ENCODE data around the gene RYR1. TPM values are rescaled to one million over a fixed set of nuclear protein-coding genes. Genes with fewer than 3 reads are reported as not detected.
"Not testable (repeated sequence)": the region's sequence is repeated elsewhere in the genome, so short reads cannot be mapped to it uniquely, and the experiment has no call there.

The RYR1 gene
- total RNA-seq, 1 donor from 2014 or later, result 8.7 TPM

GRCh38 chr19:38564981-38565690 is 131.6 kb downstream of the RYR1 start:
- peak overlapping the region; percentile 56 for H3K4me3 Mint-ChIP-seq (ENCODE audit: low read depth)
- no peak for DNase-seq (ENCODE audit: low spot score)
- peaks cover 19% of the 10 kb centered on the region for H3K27me3 Mint-ChIP-seq (ENCODE audit: low read depth)
- peaks cover 12% of the 10 kb centered on the region for H3K36me3 Mint-ChIP-seq (ENCODE audit: low read depth)
- H3K4me1 Mint-ChIP-seq (ENCODE audit: low read depth), result peaks cover 17% of the 10 kb centered on the region
- H3K27ac Mint-ChIP-seq, result no peak overlapping the region
- intact Hi-C loops (cut with micrococcal nuclease), result no loop called here
- no peaks in the 10 kb centered on the region for H3K9me3 Mint-ChIP-seq

GRCh38 chr19:38565691-38566105 is 132.2 kb downstream of the RYR1 start:
- Mint-ChIP-seq H3K27ac (no peak overlapping the region), H3K4me3 (ENCODE audit: low read depth) (peak overlapping the region; percentile 56), H3K27me3 (ENCODE audit: low read depth) (peaks cover 19% of the 10 kb centered on the region), H3K36me3 (ENCODE audit: low read depth) (peaks cover 12% of the 10 kb centered on the region), H3K4me1 (ENCODE audit: low read depth) (peaks cover 16% of the 10 kb centered on the region), H3K9me3 (no peaks in the 10 kb centered on the region)
- no peak for DNase-seq (ENCODE audit: low spot score)
- intact Hi-C loops (cut with micrococcal nuclease), result no loop called here

- H3K9me3 Mint-ChIP-seq, result no peaks in the 10 kb centered on the region
- H3K36me3 Mint-ChIP-seq (ENCODE audit: low read depth), result no peaks in the 10 kb centered on the region
- H3K27ac Mint-ChIP-seq, result no peak overlapping the region
- peaks cover 16% of the 10 kb centered on the region for H3K27me3 Mint-ChIP-seq (ENCODE audit: low read depth)
- H3K4me3 Mint-ChIP-seq (ENCODE audit: low read depth), result no peak overlapping the region
- DNase-seq (ENCODE audit: low spot score), result no peak
- intact Hi-C loops (cut with micrococcal nuclease), result no loop called here
- H3K4me1 Mint-ChIP-seq (ENCODE audit: low read depth), result peaks cover 3% of the 10 kb centered on the region
These were observed 136.0 kb downstream of the RYR1 start for GRCh38 chr19:38569368-38569983.

- no peak overlapping the region for H3K27ac Mint-ChIP-seq
- H3K9me3 Mint-ChIP-seq, result no peaks in the 10 kb centered on the region
- intact Hi-C loops (cut with micrococcal nuclease), result no loop called here
- H3K4me1 Mint-ChIP-seq (ENCODE audit: low read depth), result no peaks in the 10 kb centered on the region
- H3K27me3 Mint-ChIP-seq (ENCODE audit: low read depth), result peaks cover 8% of the 10 kb centered on the region
- no peak for DNase-seq (ENCODE audit: low spot score)
- H3K4me3 Mint-ChIP-seq (ENCODE audit: low read depth), result no peak overlapping the region
- H3K36me3 Mint-ChIP-seq (ENCODE audit: low read depth), result no peaks in the 10 kb centered on the region
These were observed 138.2 kb downstream of the RYR1 start for GRCh38 chr19:38571682-38572081.

GRCh38 chr19:38577826-38578225 is 144.3 kb downstream of the RYR1 start:
- H3K27ac Mint-ChIP-seq, result no peak overlapping the region
- no peaks in the 10 kb centered on the region for H3K36me3 Mint-ChIP-seq (ENCODE audit: low read depth)
- no peaks in the 10 kb centered on the region for H3K4me1 Mint-ChIP-seq (ENCODE audit: low read depth)
- no peaks in the 10 kb centered on the region for H3K9me3 Mint-ChIP-seq
- no peak overlapping the region for H3K4me3 Mint-ChIP-seq (ENCODE audit: low read depth)
- H3K27me3 Mint-ChIP-seq (ENCODE audit: low read depth), result no peaks in the 10 kb centered on the region
- no peak for DNase-seq (ENCODE audit: low spot score)
- intact Hi-C loops (cut with micrococcal nuclease), result no loop called here

- H3K9me3 Mint-ChIP-seq; DNase-seq (ENCODE audit: low spot score); H3K36me3 Mint-ChIP-seq (ENCODE audit: low read depth); H3K4me1 Mint-ChIP-seq (ENCODE audit: low read depth); H3K27me3 Mint-ChIP-seq (ENCODE audit: low read depth); H3K27ac Mint-ChIP-seq; intact Hi-C loops (cut with micrococcal nuclease); H3K4me3 Mint-ChIP-seq (ENCODE audit: low read depth): not testable (repeated sequence)
These were observed 145.8 kb downstream of the RYR1 start for GRCh38 chr19:38579304-38579703.

GRCh38 chr19:38580080-38580479 is 146.6 kb downstream of the RYR1 start:
- Mint-ChIP-seq H3K4me3 (ENCODE audit: low read depth) (no peak overlapping the region), H3K36me3 (ENCODE audit: low read depth) (no peaks in the 10 kb centered on the region), H3K27ac (no peak overlapping the region), H3K27me3 (ENCODE audit: low read depth) (no peaks in the 10 kb centered on the region), H3K4me1 (ENCODE audit: low read depth) (peaks cover 5% of the 10 kb centered on the region), H3K9me3 (no peaks in the 10 kb centered on the region)
- DNase-seq (ENCODE audit: low spot score), result no peak
- intact Hi-C loops (cut with micrococcal nuclease), result no loop called here

- Mint-ChIP-seq H3K27ac (no peak overlapping the region), H3K4me3 (ENCODE audit: low read depth) (no peak overlapping the region)
- intact Hi-C loops (cut with micrococcal nuclease), result no loop called here
These were observed 149.9 kb downstream of the RYR1 start for GRCh38 chr19:38583219-38583984.

GRCh38 chr19:38583985-38584305 is 150.5 kb downstream of the RYR1 start:
- intact Hi-C loops (cut with micrococcal nuclease), result no loop called here
- no peak for DNase-seq (ENCODE audit: low spot score)
- Mint-ChIP-seq H3K4me1 (ENCODE audit: low read depth) (peaks cover 5% of the 10 kb centered on the region), H3K27me3 (ENCODE audit: low read depth) (no peaks in the 10 kb centered on the region), H3K9me3 (no peaks in the 10 kb centered on the region), H3K27ac (no peak overlapping the region), H3K36me3 (ENCODE audit: low read depth) (peaks cover 20% of the 10 kb centered on the region), H3K4me3 (ENCODE audit: low read depth) (no peak overlapping the region)

More at GRCh38 chr19:38583219-38583984, 149.9 kb downstream of the RYR1 start:
- Mint-ChIP-seq H3K9me3 (no peaks in the 10 kb centered on the region), H3K36me3 (ENCODE audit: low read depth) (peaks cover 18% of the 10 kb centered on the region), H3K4me1 (ENCODE audit: low read depth) (peaks cover 5% of the 10 kb centered on the region), H3K27me3 (ENCODE audit: low read depth) (no peaks in the 10 kb centered on the region)
- DNase-seq (ENCODE audit: low spot score), result no peak

GRCh38 chr19:38587562-38587961 is 154.1 kb downstream of the RYR1 start:
- Mint-ChIP-seq H3K36me3 (ENCODE audit: low read depth) (peaks cover 39% of the 10 kb centered on the region), H3K27ac (peak overlapping the region; percentile 18), H3K4me1 (ENCODE audit: low read depth) (peaks cover 5% of the 10 kb centered on the region), H3K27me3 (ENCODE audit: low read depth) (no peaks in the 10 kb centered on the region), H3K9me3 (no peaks in the 10 kb centered on the region), H3K4me3 (ENCODE audit: low read depth) (no peak overlapping the region)
- no peak for DNase-seq (ENCODE audit: low spot score)
- intact Hi-C loops (cut with micrococcal nuclease), result no loop called here

- no peak overlapping the region for H3K4me3 Mint-ChIP-seq (ENCODE audit: low read depth)
- H3K36me3 Mint-ChIP-seq (ENCODE audit: low read depth), result peaks cover 42% of the 10 kb centered on the region
- H3K9me3 Mint-ChIP-seq, result no peaks in the 10 kb centered on the region
- peaks cover 5% of the 10 kb centered on the region for H3K4me1 Mint-ChIP-seq (ENCODE audit: low read depth)
- no peaks in the 10 kb centered on the region for H3K27me3 Mint-ChIP-seq (ENCODE audit: low read depth)
- no peak for DNase-seq (ENCODE audit: low spot score)
- intact Hi-C loops (cut with micrococcal nuclease), result no loop called here
- H3K27ac Mint-ChIP-seq, result peak overlapping the region; percentile 18
These were observed 154.6 kb downstream of the RYR1 start for GRCh38 chr19:38588041-38588440.

- Mint-ChIP-seq H3K36me3 (ENCODE audit: low read depth) (peaks cover 62% of the 10 kb centered on the region), H3K27ac (no peak overlapping the region), H3K4me1 (ENCODE audit: low read depth) (peaks cover 3% of the 10 kb centered on the region), H3K27me3 (ENCODE audit: low read depth) (no peaks in the 10 kb centered on the region), H3K4me3 (ENCODE audit: low read depth) (no peak overlapping the region), H3K9me3 (no peaks in the 10 kb centered on the region)
- no peak for DNase-seq (ENCODE audit: low spot score)
- intact Hi-C loops (cut with micrococcal nuclease), result no loop called here
These were observed 159.4 kb downstream of the RYR1 start for GRCh38 chr19:38592940-38593339.

Data from activated T-helper 2 cell treated with anti-CD3 and anti-CD28 coated beads, Interferon-gamma antibody, Interleukin-2, Interleukin-4, amounts not matched to agents 10 μg/mL and 5 μg/mL and 100 μg/mL, durations not matched to agents 14 hours and 24 hours and 36 hours (primary cell).